Measurements from ENCODE around the gene CDK5RAP2. TPM values are rescaled to one million over a fixed set of nuclear protein-coding genes. Genes with fewer than 3 reads are reported as not detected.

CDK5RAP2 gene
- total RNA-seq, 4 donors from 2014 or later: 53.5 to 74.2 (median 55.7) TPM

- 71 to 78% methylated on average over 10 of the region's 10 CpGs for WGBS, 2 donors
- TF ChIP-seq CTCF (IDR thresholded peaks at IDR 0.05): no peak
- no peak for TF ChIP-seq POLR2A (IDR thresholded peaks at IDR 0.05)
- H3K4me3 ChIP-seq (ENCODE audit: low read depth, poor library complexity, severe bottlenecking): no peak overlapping the region
- intact Hi-C loops (cut with DNase I; ENCODE audit: low total_unique reads): no loop called here
- peak in 1 of 2 donors; percentile 76 for DNase-seq (ENCODE audit: low spot score in 2 of 2)
These were observed 196.4 kb downstream of the CDK5RAP2 start for GRCh38 chr9:120383611-120383998.

- DNase-seq (ENCODE audit: low spot score in 2 of 2): peak in 1 of 2 donors; percentile 73
- H3K4me3 ChIP-seq (ENCODE audit: low read depth, poor library complexity, severe bottlenecking): no peak overlapping the region
- intact Hi-C loops (cut with DNase I; ENCODE audit: low total_unique reads): no loop called here
- no peak for TF ChIP-seq CTCF (IDR thresholded peaks at IDR 0.05)
- TF ChIP-seq POLR2A (IDR thresholded peaks at IDR 0.05): no peak
- 87 to 93% methylated on average over 7 of the region's 7 CpGs for WGBS, 2 donors
These were observed 197.5 kb downstream of the CDK5RAP2 start for GRCh38 chr9:120382453-120382852.

- intact Hi-C loops (cut with DNase I; ENCODE audit: low total_unique reads): no loop called here
- WGBS, 2 donors: 89 to 90% methylated on average over 10 of the region's 10 CpGs
- DNase-seq (ENCODE audit: low spot score in 2 of 2): peak in 1 of 2 donors; percentile 46
- no peak for TF ChIP-seq POLR2A (IDR thresholded peaks at IDR 0.05)
- TF ChIP-seq CTCF (IDR thresholded peaks at IDR 0.05): no peak
- H3K4me3 ChIP-seq (ENCODE audit: low read depth, poor library complexity, severe bottlenecking): no peak overlapping the region
These were observed 198.1 kb downstream of the CDK5RAP2 start for GRCh38 chr9:120381839-120382238.

GRCh38 chr9:120379611-120380010, 200.4 kb downstream of the CDK5RAP2 start:
- WGBS, 2 donors: 95 to 98% methylated on average over 8 of the region's 8 CpGs
- no peak overlapping the region for H3K4me3 ChIP-seq (ENCODE audit: low read depth, poor library complexity, severe bottlenecking)
- no peak for DNase-seq (ENCODE audit: low spot score in 2 of 2)
- intact Hi-C loops (cut with DNase I; ENCODE audit: low total_unique reads): no loop called here
- TF ChIP-seq CTCF (IDR thresholded peaks at IDR 0.05): no peak

GRCh38 chr9:120378680-120379079, 201.3 kb downstream of the CDK5RAP2 start:
- intact Hi-C loops (cut with DNase I; ENCODE audit: low total_unique reads): no loop called here
- H3K4me3 ChIP-seq (ENCODE audit: low read depth, poor library complexity, severe bottlenecking): no peak overlapping the region
- 94 to 95% methylated on average over 5 of the region's 5 CpGs for WGBS, 2 donors
- no peak for TF ChIP-seq CTCF (IDR thresholded peaks at IDR 0.05)
- no peak for TF ChIP-seq POLR2A (IDR thresholded peaks at IDR 0.05)
- no peak for DNase-seq (ENCODE audit: low spot score in 2 of 2)
